Stimulated activated CD4-positive, alpha-beta T cell treated with anti-CD3 and anti-CD28 coated beads, Interleukin-1b, Interleukin-23, amount 100 ng/mL, for 1 hour (primary cell): ENCODE measurements around the gene GPD2.

ENCODE experiments used
- DNase-seq, 2 donors: peaks; one replicate each; pipeline ENCODE4 v3.0.0-alpha.2; 2020; ENCODE audit warnings: low read depth in 2 of 2

Gene GPD2

DNA sequence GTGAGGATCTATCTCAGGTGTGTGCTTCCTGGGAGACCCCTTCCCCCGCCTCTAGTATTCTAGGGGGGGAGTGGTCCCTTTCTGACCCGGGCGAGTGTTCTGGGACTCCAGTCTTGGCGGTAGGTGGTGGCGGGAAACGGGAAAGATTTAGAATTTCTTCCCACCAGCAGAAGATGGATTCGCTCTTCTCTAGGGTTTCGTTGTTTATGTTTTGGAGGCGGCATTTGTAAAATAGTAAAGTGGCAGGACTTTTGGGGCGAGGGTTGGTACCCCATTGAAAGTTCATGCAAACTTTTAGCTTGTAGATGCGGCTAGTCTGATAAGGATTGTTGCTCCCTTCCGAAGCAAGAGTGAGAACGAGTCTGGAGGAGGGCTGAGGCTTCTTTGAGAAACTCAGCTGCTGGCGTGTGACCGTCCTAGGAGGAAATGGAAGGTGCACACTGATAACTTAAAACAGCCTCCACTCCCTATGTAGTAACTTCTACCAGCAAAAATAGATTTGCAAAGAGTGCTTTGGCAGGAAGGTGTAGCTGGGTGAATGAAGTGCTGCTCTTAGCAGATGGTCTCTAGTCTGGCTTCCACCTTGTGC lies 412 bp downstream of the GPD2 start:
- no peak for DNase-seq

DNA sequence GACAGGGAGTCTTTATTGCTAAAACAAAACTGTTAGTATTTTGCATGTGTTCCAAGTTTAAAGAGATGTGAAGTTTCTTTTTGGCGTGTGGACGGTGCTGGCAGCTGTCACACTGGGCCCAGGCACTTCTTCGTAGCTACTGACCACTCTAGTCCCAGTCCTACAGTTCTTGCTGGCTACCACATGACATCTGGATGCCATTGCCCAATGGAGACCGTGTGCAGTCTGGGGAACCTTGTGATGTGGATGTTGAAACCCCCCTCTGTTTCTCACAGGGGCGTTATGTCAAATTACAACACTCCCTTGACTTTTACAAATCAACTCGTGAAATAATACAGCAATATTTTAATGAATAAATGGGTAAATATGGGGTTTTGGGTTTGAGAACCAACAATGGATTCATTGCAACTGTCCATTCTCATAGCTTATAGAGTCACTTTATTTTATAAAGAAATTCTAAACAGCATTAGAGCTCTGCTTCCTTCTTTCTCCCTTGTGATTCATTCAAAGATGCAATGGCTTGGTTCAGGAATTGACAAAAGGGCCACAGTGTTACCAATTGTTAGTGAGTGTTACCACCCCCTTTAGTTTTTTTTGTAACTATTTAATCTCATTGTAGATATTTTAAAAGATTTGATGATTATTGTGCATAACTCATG lies 1.2 kb downstream of the GPD2 start:
- DNase-seq = no peak

DNA sequence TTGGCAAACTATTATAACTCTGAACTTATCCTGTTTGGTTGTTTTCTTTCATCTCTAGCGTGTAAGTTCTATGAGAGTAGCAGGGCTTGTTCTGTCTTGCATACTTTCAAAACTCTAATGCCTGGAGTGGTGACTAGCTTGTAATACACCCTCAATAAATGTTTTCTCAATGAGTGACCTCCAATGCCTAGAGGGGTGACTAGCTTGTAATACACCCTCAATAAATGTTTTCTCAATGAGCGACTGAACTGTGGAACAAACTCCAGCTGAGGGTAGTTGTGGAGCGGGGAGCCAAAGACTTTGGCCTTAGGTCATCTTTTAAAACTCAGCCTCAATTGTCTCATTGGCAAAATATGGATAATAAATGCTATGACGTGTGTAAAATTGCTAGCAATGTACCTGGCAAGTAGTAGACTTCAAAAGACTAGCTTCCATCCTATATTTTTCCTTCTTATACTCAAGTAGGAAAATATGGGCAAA lies 1.8 kb downstream of the GPD2 start:
- DNase-seq = no peak

DNA sequence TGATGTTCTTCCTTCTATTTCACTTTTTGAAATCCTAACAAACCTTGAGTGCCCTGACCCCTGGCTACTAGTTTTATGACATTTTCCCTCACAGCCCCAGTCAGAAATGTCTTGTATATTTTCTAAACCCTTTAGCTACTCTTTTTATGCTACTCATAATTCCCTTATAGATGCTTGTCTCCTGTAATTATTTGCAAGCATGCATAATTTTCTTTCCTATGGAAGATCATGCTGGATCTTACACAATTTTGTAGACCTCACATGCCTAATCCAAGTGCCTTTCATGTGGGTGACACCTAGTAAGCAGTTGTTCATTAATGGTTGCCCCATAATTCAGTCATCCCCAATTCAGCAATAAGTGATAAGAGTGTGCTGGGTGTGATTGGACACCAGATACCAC lies 6.9 kb downstream of the GPD2 start:
- DNase-seq = no peak

DNA sequence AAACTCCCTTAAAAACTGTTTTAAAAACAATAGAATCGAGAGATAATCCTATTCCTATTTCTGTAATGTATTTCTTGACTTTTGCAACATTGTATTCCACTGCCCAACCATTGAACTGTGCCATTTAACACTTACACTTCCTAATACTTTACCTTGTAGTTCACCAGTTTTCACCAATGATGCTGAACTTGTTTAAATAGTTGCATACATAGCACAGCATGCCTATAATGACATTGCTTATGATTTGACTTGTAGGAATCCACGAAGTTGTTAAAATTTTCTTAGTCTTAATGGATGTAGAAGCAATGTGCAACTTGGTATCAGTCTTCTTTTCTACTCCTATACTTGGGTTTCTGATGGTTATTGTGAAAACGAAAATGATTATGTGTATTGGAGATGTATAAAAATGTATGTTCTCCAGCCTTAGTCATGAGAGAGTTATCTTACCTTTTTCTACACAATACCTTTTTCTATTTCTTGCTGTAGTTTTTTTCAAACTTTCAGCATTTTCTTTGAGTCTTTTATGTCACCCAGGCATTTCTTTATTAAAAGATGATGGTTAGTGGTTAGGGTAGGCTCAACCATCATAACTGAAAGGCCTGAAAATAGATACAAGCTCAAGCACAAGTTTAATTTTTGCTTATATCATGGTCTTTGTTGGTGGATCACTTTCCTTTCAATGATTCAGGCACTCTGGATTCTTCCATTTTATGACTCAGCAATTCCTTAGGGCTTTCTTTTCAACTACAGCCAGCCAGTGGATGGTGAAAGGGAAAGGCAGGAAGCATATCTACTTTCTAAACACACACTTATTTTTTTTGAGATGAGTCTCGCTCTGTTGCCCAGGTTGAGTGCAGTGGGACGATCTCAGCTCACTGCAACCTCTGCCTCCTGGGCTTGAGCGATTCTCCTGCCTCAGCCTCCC lies 9.4 kb downstream of the GPD2 start:
- no peak for DNase-seq

DNA sequence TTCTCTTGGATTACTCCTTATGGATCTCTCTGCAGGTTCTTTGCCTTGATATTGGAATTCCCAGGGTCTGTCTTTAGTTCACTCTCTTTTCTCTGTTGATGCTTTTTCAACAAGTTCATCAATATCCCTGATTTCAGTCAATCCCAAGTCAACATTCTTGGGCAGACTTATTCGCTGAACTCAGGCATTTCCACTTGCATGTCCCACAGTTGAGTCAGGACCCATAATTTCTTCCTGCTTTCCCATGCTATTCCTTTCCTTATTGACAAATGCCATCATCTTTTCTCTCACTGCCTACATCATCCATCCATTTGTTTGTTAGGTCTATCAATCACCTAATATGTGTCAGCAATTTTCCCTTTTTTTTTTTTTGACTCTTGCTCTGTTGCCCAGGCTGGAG lies 11.6 kb downstream of the GPD2 start:
- no peak for DNase-seq

DNA sequence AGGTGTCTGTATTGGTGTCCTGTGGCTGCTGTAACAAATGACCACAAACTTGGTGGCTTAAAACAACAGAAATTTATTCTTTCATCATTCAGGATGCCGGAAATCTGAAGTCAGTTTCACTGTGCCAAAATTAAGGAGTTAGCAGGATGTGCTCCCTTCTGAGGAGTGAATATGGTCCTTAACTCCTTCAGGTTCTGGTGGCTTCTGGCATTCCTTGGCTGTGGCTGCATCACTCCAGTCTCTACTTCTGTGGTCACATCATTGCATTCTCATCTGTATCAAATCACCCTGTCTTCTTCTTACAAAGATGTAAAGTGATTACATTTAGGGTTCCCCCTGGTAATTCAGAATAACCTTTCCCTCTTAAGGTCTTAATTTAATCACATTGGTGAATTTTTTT lies 12.6 kb downstream of the GPD2 start:
- DNase-seq = no peak

DNA sequence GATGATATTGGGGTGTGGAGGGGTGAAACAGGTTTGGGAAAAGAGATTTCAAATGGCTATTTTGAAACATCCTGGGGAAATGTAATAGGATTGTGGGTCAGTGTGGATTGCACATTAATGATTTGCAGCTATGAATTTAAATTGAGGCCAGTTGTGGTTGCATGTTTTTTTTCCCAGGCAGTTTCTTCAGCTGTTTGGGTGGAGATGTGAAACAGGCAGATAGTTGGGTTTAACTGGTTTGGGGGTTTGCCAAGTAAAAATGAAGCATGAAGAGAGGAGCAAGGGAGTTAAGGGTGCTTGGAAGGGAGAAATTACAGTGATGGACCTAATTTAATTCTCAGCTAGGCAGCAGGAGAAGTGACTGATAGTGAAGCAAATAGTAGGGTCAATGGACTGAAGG lies 16.8 kb downstream of the GPD2 start:
- DNase-seq = no peak

DNA sequence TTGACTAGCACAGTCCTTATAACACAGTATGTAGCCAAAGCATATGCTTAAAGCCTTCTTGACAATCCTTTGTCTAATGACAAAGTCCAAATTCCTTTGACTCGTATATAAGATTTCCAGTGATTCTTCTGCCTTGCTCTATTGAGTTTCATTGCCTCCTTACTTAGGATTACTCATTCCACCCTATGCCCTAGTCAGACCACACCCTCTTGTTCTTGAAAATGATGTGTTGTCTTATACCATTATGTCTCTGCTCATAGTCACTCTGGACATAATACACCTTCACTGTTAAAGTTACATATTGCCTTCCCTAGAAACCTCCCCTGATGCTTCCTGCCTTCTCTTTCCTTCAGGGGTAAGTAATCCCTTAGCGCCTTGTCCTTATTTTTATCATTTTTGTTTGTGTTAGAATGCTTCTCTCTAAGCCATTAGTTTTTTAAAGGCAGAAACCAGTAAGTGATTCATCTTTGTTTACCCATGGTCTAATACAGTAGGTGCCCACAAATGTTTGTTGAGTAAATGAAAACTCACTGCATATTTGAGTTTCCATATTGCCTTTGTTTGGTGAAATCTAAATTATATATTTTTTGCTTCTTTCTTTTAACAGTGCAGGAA lies 19.3 kb downstream of the GPD2 start:
- no peak for DNase-seq

DNA sequence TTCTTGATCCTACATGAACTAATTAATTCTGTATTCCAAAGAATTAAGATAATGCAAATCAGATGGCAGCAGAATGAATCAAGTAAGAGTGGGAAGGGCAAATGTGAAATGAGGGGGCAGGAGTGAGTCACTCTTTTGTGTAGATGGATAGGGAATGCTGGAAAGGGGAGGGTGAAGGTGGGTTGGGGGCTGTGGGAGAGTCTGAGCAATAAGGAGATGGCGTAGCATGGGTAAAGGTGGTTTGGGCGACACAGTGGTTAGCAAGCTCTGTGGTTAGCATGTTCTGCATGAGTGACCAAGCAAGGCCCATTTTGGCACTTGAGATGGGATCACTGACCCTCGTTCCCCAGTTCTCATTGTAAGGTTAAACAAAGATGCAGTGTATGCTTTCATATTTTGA lies 20.4 kb downstream of the GPD2 start:
- no peak for DNase-seq

DNA sequence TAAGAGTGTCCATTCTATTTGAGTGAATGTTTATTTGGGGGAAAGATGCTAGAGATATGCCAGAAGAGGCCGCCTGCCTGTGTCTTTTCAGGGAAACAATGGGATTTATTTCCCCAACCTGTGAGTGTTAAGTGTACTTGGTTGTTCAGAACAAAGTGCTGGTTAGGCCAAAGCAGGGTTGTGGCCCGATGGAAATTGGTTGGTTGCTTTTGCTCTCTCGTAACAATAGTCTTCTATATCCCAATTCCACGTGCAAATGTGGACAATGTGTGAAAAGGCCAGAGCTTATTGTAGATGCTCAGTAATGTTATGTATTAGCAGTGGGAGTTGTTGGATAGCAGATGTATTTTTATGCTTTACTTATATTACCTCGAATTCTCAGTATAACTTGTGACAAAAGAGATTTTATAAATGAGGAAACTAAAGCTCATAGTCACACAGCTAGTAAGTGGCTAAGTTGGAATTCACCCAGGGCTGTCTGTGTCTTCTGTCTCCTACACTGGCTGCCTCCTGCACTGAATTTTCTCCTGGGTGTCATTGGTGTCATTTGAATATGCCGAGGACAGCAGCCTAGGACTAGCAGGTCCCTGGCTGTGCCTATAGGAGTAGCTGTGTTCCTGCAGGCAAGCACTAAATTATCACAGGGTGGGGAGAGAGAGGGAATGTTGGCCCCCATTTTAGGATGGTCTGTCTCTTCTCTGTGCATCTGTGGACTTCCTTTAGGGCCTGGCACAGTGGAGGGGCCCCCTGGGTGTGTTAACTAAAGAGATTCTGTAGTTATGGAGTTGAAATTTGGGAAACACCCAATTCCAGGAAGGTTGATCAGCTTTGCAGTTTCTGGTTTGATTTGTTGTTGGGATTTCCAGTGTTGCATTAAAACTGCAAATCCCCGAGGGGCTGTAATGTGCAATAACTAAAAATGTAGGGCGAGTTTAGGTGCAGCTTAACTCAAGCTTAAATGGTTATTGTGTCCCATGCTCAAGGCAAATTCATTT lies 21.6 kb downstream of the GPD2 start:
- no peak for DNase-seq

DNA sequence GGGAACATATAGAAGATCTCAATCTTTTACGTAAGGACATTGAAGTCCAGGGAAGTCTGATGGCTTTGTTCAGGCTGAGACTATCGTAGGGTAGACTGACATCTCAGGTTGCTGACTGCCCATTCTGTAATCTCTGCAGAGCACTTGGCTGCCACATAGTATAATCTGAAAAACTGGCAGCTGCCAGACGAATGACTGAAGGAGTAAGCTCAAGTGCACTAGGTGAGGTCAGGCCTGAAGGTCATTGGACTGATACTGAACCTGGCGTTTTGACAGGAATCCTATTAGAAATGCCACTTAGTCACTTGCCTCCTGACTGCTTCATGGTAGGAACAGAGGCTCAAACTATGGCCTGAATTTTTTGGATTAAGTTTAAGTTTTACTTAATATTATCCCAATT lies 23.5 kb downstream of the GPD2 start:
- DNase-seq = no peak

DNA sequence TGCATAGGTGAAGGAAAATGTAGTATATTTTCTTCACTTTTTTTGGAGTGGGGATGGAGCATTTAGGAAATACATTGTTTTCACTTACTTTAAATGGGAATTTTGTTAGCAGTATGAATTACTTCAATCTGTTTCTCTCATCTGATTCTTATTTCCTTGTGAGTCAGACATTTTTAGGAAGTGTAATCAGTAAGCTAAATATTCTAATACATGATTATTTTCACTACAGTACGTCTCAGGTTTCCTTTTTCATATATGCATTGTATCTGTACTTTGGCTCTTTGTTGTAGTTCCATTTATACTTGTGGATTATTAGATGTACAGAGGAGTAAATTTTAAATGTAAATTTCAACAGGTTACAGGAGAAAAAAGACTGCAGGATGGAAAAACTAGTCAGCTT lies 27.9 kb downstream of the GPD2 start:
- DNase-seq = no peak

DNA sequence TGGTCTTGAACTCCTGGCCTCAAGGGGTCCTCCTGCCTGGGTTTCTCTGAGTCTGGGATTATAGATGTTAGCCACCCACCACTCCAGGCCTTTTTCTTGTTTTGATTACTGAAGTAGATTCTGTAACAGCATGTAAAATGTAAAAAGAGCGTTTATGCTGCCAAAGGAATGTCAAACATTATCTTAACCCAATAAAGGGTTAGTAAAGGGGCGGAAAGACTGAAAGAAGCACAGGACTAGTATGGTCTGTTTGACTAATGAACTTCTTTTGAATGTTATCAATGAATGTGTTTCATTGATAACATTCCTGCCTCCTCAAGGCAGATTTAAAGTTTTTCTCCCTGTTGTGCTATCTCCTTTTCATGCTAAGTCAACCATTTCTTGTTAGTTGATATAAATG lies 29.4 kb downstream of the GPD2 start:
- no peak for DNase-seq

DNA sequence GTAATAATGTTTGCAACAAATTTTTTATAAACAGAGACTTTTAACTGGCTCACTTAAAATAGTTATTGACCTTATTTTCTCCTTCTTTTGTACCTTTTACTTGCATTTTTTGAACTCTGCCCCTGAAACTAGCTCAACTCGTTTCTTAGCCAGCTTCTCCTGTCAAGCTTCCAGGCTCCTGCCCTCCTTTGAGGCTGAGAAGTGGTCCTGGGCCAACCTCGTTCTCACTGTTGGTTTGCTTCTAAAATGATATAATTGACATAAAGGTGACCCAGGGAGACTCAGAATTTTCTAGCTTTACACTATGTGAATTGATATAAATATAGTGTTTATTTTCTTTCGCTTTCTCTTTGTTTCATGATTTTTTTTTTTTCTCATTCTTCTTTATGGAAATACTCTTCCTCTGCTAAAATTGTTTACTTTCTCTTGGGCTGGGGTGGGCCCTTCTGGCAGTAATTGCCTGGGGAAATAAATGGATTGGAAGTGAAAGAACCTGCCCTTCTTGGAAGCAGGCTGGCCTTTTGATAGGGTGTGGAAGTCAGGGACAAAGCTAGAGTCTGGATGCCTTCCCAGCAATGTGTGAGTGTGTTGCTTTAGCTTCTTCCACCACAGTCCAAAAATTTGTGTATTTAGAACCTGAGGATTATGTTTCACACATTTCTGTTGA lies 30.7 kb downstream of the GPD2 start:
- DNase-seq = no peak

DNA sequence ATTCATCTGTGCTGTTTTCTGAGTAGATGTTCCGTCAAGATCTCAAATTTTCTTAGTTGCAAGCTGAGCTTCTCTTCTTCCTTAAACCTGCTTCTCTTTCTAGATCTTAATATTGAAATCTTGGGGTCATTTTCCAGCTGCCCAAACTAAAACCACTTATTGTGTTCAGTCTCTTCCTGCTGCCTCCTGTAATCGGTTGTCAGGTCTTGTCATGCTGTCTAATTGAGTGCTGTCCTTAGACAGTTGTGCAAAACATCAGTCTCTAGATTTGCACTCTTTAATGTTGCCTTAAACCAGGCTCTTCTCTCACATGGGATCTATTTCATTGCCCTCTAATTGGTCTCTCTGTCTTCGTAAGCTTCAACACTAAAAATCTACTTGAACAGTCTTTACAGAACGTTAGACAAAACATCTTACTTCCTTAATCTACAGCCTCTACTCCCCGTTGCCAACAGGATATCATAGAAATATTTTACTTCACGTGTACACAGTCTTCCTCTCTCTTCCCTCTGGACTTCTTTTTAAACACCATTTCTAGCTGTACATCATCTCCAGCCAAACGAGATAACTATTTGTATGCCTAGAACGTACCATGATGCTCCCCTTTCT lies 34.9 kb downstream of the GPD2 start:
- no peak for DNase-seq

DNA sequence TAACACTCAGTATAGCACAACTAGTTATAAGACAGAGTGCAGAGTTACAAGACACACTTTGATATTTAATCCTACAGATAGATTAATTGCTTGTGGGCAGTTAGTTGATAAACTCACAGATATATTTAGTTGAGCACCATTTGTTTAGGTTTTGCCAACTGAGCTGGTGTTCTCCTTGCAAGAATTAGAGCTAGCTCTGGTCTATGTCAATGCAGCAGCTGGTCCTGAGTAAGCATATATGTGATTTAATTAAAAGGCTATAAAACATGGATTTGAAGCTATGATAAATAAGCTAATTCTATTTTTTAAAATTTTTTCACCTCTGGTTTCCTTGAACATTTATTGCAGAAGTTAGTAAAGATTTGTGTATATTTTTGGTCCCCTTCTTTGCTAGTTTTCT lies 35.6 kb downstream of the GPD2 start:
- no peak for DNase-seq

DNA sequence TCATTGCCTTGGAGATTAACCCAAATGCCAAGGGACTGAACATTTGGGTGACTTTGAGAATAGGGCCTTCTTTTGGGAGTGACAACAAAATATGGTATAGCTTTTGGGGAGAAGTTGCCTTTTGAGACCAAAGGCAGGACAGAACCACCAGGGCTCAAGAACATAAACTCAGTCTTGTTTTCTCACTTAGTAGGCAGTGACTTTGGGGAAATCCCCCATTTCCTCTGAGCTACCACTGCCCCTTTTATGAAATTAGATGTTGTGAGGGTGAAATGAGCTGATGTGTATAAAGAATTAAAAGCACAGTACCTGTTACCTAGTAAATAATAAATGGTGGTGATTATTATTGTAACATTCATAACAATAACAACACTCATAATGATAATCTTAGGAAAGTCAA lies 36.5 kb downstream of the GPD2 start:
- DNase-seq = no peak

DNA sequence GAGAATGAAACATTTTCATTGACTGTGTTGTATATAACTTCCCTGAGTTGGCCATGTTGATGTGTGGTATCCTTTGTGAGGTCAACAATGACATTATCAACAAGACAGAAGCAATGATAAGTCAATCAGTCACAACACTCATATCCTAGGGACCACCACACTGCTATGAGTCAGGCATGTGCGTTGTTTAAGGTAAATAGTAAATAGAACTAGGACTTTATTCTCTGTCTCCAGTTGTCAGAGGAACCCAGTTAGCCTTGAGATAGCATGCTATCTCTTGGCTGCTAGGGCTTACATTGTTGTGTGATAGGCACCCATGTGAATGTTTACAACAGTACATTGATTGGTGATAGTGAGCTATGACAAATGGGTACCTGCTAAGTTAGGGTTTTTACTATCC lies 37.3 kb downstream of the GPD2 start:
- no peak for DNase-seq

DNA sequence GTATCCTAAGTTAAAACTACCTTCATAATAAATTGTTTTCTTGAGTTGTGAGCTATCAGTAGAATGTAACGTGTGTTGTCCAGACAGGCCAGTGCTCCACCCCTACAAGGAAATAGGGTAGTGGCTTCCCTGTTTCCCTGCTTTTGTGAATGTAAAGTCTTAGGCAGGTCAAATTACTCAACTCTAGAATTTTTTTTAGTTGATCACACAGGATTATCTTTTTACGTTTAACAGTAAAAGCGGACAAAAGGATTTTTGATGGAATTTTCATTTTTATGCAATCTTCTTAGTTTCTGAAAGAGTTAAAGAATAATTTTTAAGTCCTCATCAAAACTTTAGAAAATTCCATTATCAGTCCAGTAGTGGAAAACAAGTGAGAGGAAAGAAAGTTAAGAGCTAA lies 38.2 kb downstream of the GPD2 start:
- no peak for DNase-seq
